Neural cell (in vitro differentiated cells): Measurements from ENCODE around the gene SF3B5.

Source experiments
- CTCF ChIP-seq: fragments of 450-650 bp; IDR thresholded peaks from 2 replicates; pipeline ENCODE4 v1.5.1; 2014; ENCODE audit warnings: antibody characterized with exemption, mild to moderate bottlenecking, moderate library complexity; ENCODE audit not compliant: poor library complexity, severe bottlenecking
- EP300 ChIP-seq: fragments of 450-650 bp; conservative IDR thresholded peaks from 2 replicates; pipeline ENCODE4 v1.6.1; 2014; ENCODE audit warnings: antibody characterized with exemption, mild to moderate bottlenecking, moderate library complexity; ENCODE audit not compliant: poor library complexity, severe bottlenecking
- EZH2 ChIP-seq: fragments of 200-600, 300-800 bp; shearing (Covaris generic), sonication (generic); IDR thresholded peaks from 2 replicates; pipeline ENCODE4 v1.6.1; 2014; ENCODE audit warnings: antibody characterized with exemption, low read length, borderline replicate concordance, mild to moderate bottlenecking; ENCODE audit not compliant: insufficient read depth, poor library complexity, severe bottlenecking
- POLR2AphosphoS5 ChIP-seq: IDR thresholded peaks from 2 replicates; pipeline ENCODE4 v1.6.1; 2012
- RAD21 ChIP-seq: fragments of 450-650 bp; conservative IDR thresholded peaks from 2 replicates; pipeline ENCODE4 v1.6.1; 2014; ENCODE audit warnings: antibody characterized with exemption, mild to moderate bottlenecking, moderate library complexity
- SMC3 ChIP-seq: fragments of 450-650 bp; conservative IDR thresholded peaks from 2 replicates; pipeline ENCODE4 v1.6.1; 2014; ENCODE audit warnings: antibody characterized with exemption, mild to moderate bottlenecking, moderate library complexity; ENCODE audit not compliant: poor library complexity
- TAF1 ChIP-seq: IDR thresholded peaks from 2 replicates; pipeline ENCODE4 v1.6.1; 2012; ENCODE audit warnings: low read depth

DNA sequence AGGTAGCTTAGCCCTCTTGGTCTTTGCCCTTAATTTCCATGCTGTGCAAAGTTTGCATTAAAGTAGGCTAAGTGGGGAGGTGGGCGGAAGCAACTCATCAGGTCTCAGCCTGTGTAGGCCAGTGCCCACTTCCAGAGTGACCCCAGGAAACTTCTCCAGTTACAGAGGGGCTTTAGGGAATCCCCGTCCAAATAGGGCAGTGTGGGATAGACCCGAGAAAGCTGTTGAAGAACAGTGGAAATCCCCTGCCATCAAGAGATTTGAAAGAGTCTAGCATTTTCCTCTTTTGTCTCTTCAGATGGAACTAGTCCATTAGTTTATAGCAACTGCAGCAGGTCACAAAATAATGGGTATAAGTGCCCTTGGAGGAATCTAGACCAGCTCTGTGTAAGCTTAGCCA, 20.2 kb downstream of the SF3B5 start:
- TF ChIP-seq CTCF = no peak
- no peak for TF ChIP-seq EZH2
- TF ChIP-seq POLR2AphosphoS5 = no peak
- no peak for TF ChIP-seq TAF1
- TF ChIP-seq SMC3 = no peak
- no peak for TF ChIP-seq RAD21
- TF ChIP-seq EP300 = no peak
